Loucy (cell line): ENCODE measurements around the gene FRAS1.

Experiments used
- H2AFZ ChIP-seq: fragments of 200-600 bp; sonication (generic); 2 replicates; pipeline ENCODE4 v1.6.0; 2016; ENCODE audit warnings: antibody characterized with exemption, mild to moderate bottlenecking, low read length, moderate library complexity
- H3F3A ChIP-seq: fragments of 200-600 bp; 2 replicates; pipeline ENCODE4 v1.6.0; 2016; ENCODE audit warnings: antibody characterized with exemption, low read depth, mild to moderate bottlenecking
- H3K27me3 ChIP-seq: fragments of 200-600 bp; sonication (generic); 2 replicates; pipeline ENCODE4 v1.6.1; 2014; ENCODE audit warnings: low read length, mild to moderate bottlenecking; ENCODE audit not compliant: insufficient read depth, poor library complexity, severe bottlenecking
- H3K36me3 ChIP-seq: fragments of 200-600 bp; sonication (generic); 2 replicates; pipeline ENCODE4 v1.6.1; 2016; ENCODE audit warnings: low read length; ENCODE audit not compliant: insufficient read depth
- H3K4me1 ChIP-seq: fragments of 200-600 bp; sonication (generic); 2 replicates; pipeline ENCODE4 v1.5.1; 2014; ENCODE audit warnings: low read length, mild to moderate bottlenecking; ENCODE audit not compliant: insufficient read depth, poor library complexity, severe bottlenecking
- H3K4me2 ChIP-seq: fragments of 200-600 bp; sonication (generic); 2 replicates; pipeline ENCODE4 v1.6.0; 2014; ENCODE audit warnings: antibody characterized with exemption, low read length, low read depth, mild to moderate bottlenecking; ENCODE audit not compliant: poor library complexity, severe bottlenecking
- H3K4me3 ChIP-seq: fragments of 200-600 bp; sonication (generic); 2 replicates; pipeline ENCODE4 v1.5.1; 2014; ENCODE audit warnings: low read length, mild to moderate bottlenecking, mixed read lengths; ENCODE audit not compliant: poor library complexity, severe bottlenecking
- H3K79me2 ChIP-seq: fragments of 200-600 bp; sonication (generic); 2 replicates; pipeline ENCODE4 v1.6.1; 2014; ENCODE audit warnings: low read length; ENCODE audit not compliant: insufficient read depth
- H3K9ac ChIP-seq: fragments of 200-600 bp; sonication (generic); 2 replicates; pipeline ENCODE4 v1.6.0; 2014; ENCODE audit warnings: mild to moderate bottlenecking, low read depth, low read length, moderate library complexity; ENCODE audit not compliant: poor library complexity, severe bottlenecking
- H3K9me2 ChIP-seq: fragments of 200-600 bp; sonication (generic); replicated peaks from 2 replicates; pipeline ENCODE4 v1.6.1; 2016; ENCODE audit warnings: low read depth, low read length, mixed read lengths
- H3K9me3 ChIP-seq: fragments of 200-600 bp; sonication (generic); 2 replicates; pipeline ENCODE4 v1.6.1; 2014; ENCODE audit warnings: mild to moderate bottlenecking, antibody characterized with exemption, low read length, low read depth; ENCODE audit not compliant: insufficient read depth
- H4K20me1 ChIP-seq: fragments of 200-600 bp; sonication (generic); 2 replicates; pipeline ENCODE4 v1.6.0; 2014; ENCODE audit warnings: antibody characterized with exemption, low read length, mild to moderate bottlenecking; ENCODE audit not compliant: insufficient read depth, poor library complexity, severe bottlenecking
- CTCF ChIP-seq: fragments of 200-600 bp; sonication (generic); conservative IDR thresholded peaks from 2 replicates; pipeline ENCODE4 v1.5.1; 2014; ENCODE audit warnings: mild to moderate bottlenecking, antibody characterized with exemption, low read length
- EZH2phosphoT487 ChIP-seq: fragments of 200-600 bp; IDR thresholded peaks from 2 replicates; pipeline ENCODE4 v1.6.1; 2018; ENCODE audit warnings: antibody characterized with exemption, mild to moderate bottlenecking, moderate library complexity, borderline replicate concordance

FRAS1 gene

DNA sequence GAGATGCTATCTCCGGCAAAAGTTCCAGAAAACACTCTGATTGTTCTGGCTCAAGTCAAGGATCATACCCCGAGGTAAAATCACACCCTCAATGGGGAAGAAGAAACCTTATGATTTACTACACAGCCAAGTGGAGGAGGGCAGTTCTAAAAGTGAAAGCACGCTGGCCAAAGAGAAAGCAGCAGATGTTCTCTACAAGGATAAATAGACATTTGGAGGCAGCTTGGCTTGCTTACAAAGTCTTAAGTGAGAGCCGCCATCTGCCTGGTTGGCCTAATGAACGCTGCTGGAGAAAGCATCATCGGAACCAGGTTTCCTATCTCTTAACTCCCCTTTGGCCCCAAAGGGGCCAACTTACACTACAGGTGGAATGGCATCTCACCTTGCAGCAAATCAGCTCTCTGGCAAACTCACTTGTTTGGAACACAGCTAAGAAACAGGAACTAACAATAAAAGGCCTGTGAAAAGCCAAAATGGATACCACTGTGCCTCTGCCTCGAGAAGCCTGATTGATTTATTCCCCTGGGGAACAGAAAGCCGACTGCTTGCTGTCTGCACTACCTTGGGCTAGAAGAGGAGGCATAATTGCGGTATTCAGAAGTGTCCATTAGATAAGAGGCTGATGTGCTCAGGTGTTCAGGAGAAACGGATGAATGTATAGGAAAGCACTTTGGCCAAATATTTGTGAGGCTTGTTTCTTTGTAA lies 22.8 kb downstream of the FRAS1 start:
- Histone ChIP-seq H3K4me1 (no peaks in the 10 kb centered on the region), H3K4me2 (no peak overlapping the region), H3K4me3 (no peak overlapping the region), H3K9ac (no peak overlapping the region), H3K9me2 (no peaks in the 10 kb centered on the region), H3K79me2 (no peaks in the 10 kb centered on the region), H4K20me1 (no peaks in the 10 kb centered on the region), H3K27me3 (no peaks in the 10 kb centered on the region), H2AFZ (no peak overlapping the region), H3F3A (no peaks in the 10 kb centered on the region), H3K36me3 (no peaks in the 10 kb centered on the region), H3K9me3 (no peaks in the 10 kb centered on the region)
- TF ChIP-seq CTCF (no peak), EZH2phosphoT487 (no peak)

- Histone ChIP-seq H3K79me2 (no peaks in the 10 kb centered on the region), H3K9me3 (no peaks in the 10 kb centered on the region), H3K9ac (no peak overlapping the region), H3K4me2 (no peak overlapping the region), H3K36me3 (no peaks in the 10 kb centered on the region), H3F3A (no peaks in the 10 kb centered on the region), H3K4me3 (no peak overlapping the region), H2AFZ (no peak overlapping the region), H3K4me1 (no peaks in the 10 kb centered on the region), H3K9me2 (no peaks in the 10 kb centered on the region), H4K20me1 (no peaks in the 10 kb centered on the region), H3K27me3 (no peaks in the 10 kb centered on the region)
- TF ChIP-seq CTCF (no peak), EZH2phosphoT487 (no peak)
These were observed 24.4 kb downstream of the FRAS1 start for GRCh38 chr4:78081541-78081940.

- no peaks in the 10 kb centered on the region for H3K27me3 ChIP-seq
- no peaks in the 10 kb centered on the region for H3F3A ChIP-seq
- no peak overlapping the region for H2AFZ ChIP-seq
- TF ChIP-seq EZH2phosphoT487 (no peak), CTCF (no peak)
- H4K20me1 ChIP-seq: no peaks in the 10 kb centered on the region
- no peak overlapping the region for H3K9ac ChIP-seq
- H3K9me2 ChIP-seq: no peaks in the 10 kb centered on the region
- H3K4me3 ChIP-seq: no peak overlapping the region
- H3K4me1 ChIP-seq: no peaks in the 10 kb centered on the region
- H3K36me3 ChIP-seq: no peaks in the 10 kb centered on the region
- no peaks in the 10 kb centered on the region for H3K9me3 ChIP-seq
- H3K79me2 ChIP-seq: no peaks in the 10 kb centered on the region
- H3K4me2 ChIP-seq: no peak overlapping the region
These were observed 25.9 kb downstream of the FRAS1 start for GRCh38 chr4:78083035-78083434.
